ENCODE results near the gene SUMO3. TPM values are rescaled to one million over a fixed set of nuclear protein-coding genes. Genes with fewer than 3 reads are reported as not detected.
A peak's percentile ranks its signal among the peaks of the same experiment; 100 is the strongest.

SUMO3 gene
- total RNA-seq, 4 donors from 2014 or later, result 41.7 to 56.2 (median 53.7) TPM

GRCh38 chr21:44838039-44838895, 20.4 kb upstream of the SUMO3 start:
- Histone ChIP-seq H3K9me3 (no peaks in the 10 kb centered on the region), H3K27ac (no peak overlapping the region), H3K4me1 (peaks cover 0 to 8% (median 3%) of the 10 kb centered on the region in 3 donors), H3K27me3 (peaks cover 21% of the 10 kb centered on the region), H3K4me3 (no peak overlapping the region), H3K36me3 (no peaks in the 10 kb centered on the region)
- WGBS, 2 donors (ENCODE audit: low coverage in 1 of 2), result 80 to 82% methylated on average over 2 to 7 of the region's 30 CpGs
- no peak for ATAC-seq
- TF ChIP-seq POLR2A (IDR thresholded peaks at IDR 0.05), result no peak
- TF ChIP-seq, protein P1, sequence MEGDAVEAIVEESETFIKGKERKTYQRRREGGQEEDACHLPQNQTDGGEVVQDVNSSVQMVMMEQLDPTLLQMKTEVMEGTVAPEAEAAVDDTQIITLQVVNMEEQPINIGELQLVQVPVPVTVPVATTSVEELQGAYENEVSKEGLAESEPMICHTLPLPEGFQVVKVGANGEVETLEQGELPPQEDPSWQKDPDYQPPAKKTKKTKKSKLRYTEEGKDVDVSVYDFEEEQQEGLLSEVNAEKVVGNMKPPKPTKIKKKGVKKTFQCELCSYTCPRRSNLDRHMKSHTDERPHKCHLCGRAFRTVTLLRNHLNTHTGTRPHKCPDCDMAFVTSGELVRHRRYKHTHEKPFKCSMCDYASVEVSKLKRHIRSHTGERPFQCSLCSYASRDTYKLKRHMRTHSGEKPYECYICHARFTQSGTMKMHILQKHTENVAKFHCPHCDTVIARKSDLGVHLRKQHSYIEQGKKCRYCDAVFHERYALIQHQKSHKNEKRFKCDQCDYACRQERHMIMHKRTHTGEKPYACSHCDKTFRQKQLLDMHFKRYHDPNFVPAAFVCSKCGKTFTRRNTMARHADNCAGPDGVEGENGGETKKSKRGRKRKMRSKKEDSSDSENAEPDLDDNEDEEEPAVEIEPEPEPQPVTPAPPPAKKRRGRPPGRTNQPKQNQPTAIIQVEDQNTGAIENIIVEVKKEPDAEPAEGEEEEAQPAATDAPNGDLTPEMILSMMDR (IDR thresholded peaks at IDR 0.05), result no peak
- TF ChIP-seq EP300 (IDR thresholded peaks at IDR 0.05), result no peak
- TF ChIP-seq POLR2AphosphoS5 (IDR thresholded peaks at IDR 0.05), result no peak

GRCh38 chr21:44837537-44837936, 19.7 kb upstream of the SUMO3 start:
- Histone ChIP-seq H3K27ac (no peak overlapping the region), H3K36me3 (no peaks in the 10 kb centered on the region), H3K9me3 (no peaks in the 10 kb centered on the region), H3K4me1 (peaks cover 0 to 8% (median 3%) of the 10 kb centered on the region in 3 donors), H3K27me3 (peaks cover 13% of the 10 kb centered on the region), H3K4me3 (no peak overlapping the region)
- TF ChIP-seq POLR2A (IDR thresholded peaks at IDR 0.05) (no peak), EP300 (IDR thresholded peaks at IDR 0.05) (no peak), POLR2AphosphoS5 (IDR thresholded peaks at IDR 0.05) (no peak)
- TF ChIP-seq, protein P1 (IDR thresholded peaks at IDR 0.05), result no peak
- ATAC-seq, result no peak
- 72% methylated on average over 5 of the region's 13 CpGs; no CpG with 5 or more reads in 1 of the 2 donors for WGBS, 2 donors (ENCODE audit: low coverage in 1 of 2)

- no CpG with 5 or more reads among the region's 37 CpGs for WGBS, 2 donors (ENCODE audit: low coverage in 1 of 2)
- H3K4me3 ChIP-seq, result no peak overlapping the region
- no peaks in the 10 kb centered on the region for H3K9me3 ChIP-seq
- peaks cover 0 to 8% (median 3%) of the 10 kb centered on the region in 3 donors for H3K4me1 ChIP-seq
- ATAC-seq, result peak; percentile 39
- H3K27ac ChIP-seq, result no peak overlapping the region
- H3K27me3 ChIP-seq, result peaks cover 7% of the 10 kb centered on the region
- H3K36me3 ChIP-seq, result no peaks in the 10 kb centered on the region
- no peak for TF ChIP-seq EP300 (IDR thresholded peaks at IDR 0.05)
- TF ChIP-seq POLR2A (IDR thresholded peaks at IDR 0.05), result no peak
- TF ChIP-seq, protein P1 (IDR thresholded peaks at IDR 0.05), result no peak
- TF ChIP-seq POLR2AphosphoS5 (IDR thresholded peaks at IDR 0.05), result no peak
Observed at GRCh38 chr21:44836666-44837471, 19.0 kb upstream of the SUMO3 start.

GRCh38 chr21:44836349-44836665, 18.4 kb upstream of the SUMO3 start:
- Histone ChIP-seq H3K4me3 (no peak overlapping the region), H3K4me1 (peaks cover 0 to 8% (median 3%) of the 10 kb centered on the region in 3 donors), H3K27ac (no peak overlapping the region), H3K27me3 (peaks cover 3% of the 10 kb centered on the region), H3K9me3 (no peaks in the 10 kb centered on the region), H3K36me3 (no peaks in the 10 kb centered on the region)
- WGBS, 2 donors (ENCODE audit: low coverage in 1 of 2), result no CpG with 5 or more reads among the region's 3 CpGs
- ATAC-seq, result no peak
- TF ChIP-seq EP300 (IDR thresholded peaks at IDR 0.05), result no peak

- Histone ChIP-seq H3K27ac (no peak overlapping the region), H3K27me3 (no peaks in the 10 kb centered on the region)
Observed at GRCh38 chr21:44835647-44835973, 17.7 kb upstream of the SUMO3 start.

More at GRCh38 chr21:44835647-44835973, 17.7 kb upstream of the SUMO3 start:
- no peaks in the 10 kb centered on the region for H3K9me3 ChIP-seq
- no peaks in the 10 kb centered on the region for H3K36me3 ChIP-seq
- no peak for ATAC-seq
- no peak overlapping the region for H3K4me3 ChIP-seq
- peaks cover 0 to 8% (median 3%) of the 10 kb centered on the region in 3 donors for H3K4me1 ChIP-seq
- WGBS, 2 donors (ENCODE audit: low coverage in 1 of 2), result 63% methylated on average over 4 of the region's 8 CpGs; no CpG with 5 or more reads in 1 of the 2 donors
- TF ChIP-seq POLR2AphosphoS5 (IDR thresholded peaks at IDR 0.05) (no peak), POLR2A (IDR thresholded peaks at IDR 0.05) (no peak), EP300 (IDR thresholded peaks at IDR 0.05) (no peak)
- TF ChIP-seq, protein P1 (IDR thresholded peaks at IDR 0.05), result no peak
